Mucosa of gallbladder (tissue), 1 donor: ENCODE measurements around the gene IMPA2. TPM values are rescaled to one million over a fixed set of nuclear protein-coding genes. Genes with fewer than 3 reads are reported as not detected.
A peak's percentile ranks its signal among the peaks of the same experiment; 100 is the strongest.

Experiments used
- DNase-seq: peaks from one replicate; pipeline ENCODE4 v3.0.0-alpha.2; 2020; ENCODE audit warnings: low spot score
- total RNA-seq: library from RNA; stranded (reverse); gene quantifications from one replicate; pipeline ENCODE4 v1.2.1, GENCODE V29; 2021
- donor health status: DM: no; HTN: no; CAD: no.

The IMPA2 gene
- total RNA-seq, 1 donor from 2014 or later: 64.2 TPM

DNA sequence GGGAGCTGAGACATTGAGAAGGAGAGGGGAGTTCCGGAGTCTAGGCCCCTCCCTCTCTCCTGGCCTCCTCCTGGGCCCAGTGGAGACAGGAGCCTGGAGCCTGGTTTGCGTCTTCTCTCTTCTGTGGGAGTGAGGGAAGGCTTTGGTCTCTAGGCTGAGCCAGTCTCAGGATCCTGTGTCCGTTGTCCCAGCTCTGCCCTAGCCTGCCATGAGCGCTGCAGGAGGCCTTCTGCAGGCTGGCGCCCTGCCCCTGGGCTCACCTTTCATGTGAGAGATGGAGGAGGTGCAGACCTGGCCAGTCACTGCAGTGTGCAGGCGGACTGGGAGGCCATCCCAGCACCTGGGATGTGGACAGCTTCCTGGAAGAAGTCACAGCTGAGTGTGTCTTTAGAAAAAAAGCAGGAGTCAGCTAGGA, 8.7 kb downstream of the IMPA2 start:
- DNase-seq: peak; percentile 59

DNA sequence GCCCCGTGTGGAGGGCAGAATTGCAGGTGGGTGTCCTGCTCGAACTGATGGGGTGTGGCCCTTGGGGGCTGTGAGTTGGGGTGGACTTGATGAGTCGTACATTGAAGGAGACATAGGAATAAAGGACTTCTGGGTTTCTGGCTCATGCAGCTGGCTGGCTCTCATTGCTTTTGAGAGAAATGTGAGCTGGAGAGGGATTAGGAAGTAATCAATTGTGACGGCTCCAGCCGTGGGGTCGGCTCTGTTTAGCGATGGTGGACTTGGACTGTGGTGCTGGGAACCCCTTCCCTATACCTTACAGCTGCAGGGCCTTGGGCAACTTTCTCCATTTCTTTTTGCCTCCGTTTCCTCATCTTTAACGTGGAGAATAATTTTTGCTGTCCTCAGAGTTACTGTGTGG, 9.2 kb downstream of the IMPA2 start:
- no peak for DNase-seq

DNA sequence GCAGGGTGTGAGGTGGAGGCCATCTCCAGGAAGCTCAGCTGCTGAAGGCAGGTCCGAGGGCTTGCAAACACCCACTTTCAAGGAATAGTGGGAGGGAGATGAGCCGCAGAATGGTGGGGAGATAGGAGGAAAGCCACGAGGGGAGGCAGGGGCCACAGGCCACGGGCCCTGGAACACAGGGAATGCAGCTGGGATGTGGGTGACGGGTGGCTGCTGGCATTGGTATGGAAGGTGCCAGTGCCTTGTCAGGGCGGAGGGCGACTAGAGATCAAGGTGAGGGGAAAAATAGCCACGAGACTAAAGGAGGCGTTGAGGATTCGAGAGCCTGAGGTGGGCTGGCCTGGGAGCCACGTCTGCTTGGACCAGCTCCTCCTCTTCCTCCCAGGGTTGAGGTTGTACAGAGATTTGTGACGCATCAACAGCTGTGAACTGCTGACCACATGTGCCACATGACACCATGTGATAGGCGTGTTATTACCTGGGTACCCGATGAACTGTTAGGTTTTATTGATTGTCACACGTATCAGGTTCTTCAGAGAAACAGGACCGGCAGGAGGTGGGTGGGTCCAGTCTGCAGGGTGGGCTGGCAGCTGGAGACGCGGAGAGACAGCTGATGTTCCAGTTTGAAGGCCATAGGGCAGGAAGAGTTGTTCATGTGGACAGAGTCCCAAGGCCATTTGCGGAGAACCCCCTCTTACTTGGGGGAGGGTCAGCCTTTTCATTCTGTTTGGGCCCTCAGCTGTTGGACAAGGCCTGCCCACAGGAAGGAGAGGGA, 9.9 kb downstream of the IMPA2 start:
- DNase-seq: no peak

DNA sequence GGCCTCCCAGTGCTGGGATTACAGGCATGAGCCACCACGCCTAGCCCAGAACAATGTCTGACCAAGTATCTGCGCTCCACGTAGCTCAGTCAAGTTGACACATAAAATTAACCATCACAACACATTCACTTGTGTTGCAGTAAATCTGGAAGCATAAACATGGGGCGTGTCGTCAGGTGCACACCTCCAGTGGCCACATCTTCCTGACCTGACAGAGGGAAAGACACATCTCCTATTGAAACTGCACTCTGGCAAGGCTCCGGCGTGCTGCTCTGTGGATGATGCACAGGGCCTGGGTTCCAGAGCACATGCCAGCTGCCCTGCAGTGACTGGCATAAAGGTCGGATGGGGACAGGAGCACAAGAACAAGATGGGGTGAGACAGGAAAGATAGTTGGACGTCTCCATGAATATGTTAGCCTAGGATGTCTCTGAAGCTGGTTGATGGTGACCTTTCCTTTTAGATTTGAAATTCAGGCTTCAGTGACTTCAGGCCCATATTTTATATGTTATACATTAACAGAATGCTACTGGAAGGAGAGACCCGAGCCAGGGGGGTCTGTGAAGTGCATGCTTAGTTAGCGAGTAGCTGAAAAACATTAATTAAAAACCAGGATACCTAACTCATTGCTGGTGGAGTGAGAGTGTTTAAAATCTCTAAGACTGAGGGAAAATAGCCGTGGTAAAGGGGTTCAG, 10.9 kb downstream of the IMPA2 start:
- no peak for DNase-seq

DNA sequence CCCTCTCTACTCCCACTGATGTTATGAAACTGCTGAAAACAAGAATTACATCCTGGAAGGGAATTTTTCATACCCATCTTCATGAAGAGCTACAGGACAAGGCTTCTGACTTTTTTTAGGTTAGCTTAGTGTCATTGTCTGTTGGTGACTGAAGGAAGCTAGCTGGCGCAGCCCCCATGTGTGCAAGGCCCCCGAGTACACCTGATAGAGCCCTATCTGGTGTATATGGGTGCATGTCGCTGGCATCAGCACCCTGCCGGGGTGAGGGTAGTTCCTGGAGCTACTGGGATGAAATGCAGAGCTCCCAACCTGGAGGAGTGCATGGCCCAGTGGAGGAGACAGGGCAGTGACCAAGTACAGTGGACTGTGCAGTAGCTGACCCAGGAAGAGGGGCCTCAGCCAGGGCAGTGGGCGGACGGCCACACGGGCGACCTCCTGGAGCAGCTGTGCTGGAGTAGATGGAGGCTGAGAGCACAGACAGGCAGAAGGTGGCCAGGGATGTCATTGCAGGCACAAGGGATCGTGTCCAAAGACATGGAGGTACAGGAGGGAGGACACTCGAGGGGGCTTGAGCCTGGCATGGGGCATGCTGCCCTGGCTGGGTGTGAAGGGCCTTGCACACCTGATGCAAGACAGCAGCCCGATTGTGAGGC, 12.1 kb downstream of the IMPA2 start:
- no peak for DNase-seq

DNA sequence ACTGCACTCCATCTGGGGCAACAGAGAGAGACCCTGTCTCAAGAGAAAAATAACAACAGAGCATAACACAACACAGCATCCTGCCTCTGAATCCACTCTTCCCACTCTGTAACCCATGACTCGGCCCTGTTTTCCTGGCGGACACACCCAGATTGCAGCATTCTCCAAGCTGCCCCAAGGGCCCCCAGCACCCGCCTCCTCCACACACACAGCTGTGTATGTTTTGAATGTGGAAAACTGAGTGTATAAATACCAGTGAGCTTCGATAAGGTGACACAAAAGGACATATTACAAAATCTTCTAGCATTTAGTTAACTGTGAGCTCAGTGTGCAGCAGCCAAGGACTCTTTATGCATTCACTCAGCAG, 13.0 kb downstream of the IMPA2 start:
- peak; percentile 47 for DNase-seq

DNA sequence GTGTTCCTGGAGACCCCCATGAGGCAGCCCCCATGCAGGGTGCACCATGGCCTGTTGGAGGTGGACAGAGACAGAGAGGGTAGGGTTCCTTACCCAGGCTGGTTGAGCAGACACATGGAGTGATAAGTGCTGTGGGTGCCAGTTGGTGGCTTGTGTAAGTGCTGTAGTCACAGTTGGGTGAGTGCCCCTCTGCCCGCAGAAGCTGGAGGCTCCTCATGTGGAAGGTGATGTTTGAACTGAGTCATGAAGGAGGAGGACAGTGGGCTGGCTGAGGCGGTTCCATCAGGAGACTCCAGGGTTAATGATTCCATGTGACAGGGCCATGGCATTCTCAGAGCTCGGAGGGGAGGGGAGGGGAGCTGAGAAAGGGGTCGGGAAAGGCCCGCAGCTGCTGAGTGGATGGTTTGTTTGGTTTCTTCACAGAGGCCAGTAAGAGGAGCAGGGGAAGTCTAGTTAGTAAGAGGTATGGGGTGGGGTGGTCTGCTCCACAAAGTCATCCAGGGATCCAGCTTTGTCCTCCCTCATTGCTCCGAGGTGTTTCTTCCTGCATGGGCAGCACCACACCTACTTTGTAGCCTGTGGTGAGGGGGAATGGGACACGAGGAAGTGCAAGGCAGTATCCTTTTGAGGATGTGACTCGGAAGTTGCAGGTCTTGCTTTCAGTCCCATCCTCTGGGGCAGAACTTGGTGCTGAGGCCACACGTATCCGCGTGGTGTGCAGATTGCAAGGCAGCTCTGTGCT, 13.6 kb downstream of the IMPA2 start:
- DNase-seq: no peak

DNA sequence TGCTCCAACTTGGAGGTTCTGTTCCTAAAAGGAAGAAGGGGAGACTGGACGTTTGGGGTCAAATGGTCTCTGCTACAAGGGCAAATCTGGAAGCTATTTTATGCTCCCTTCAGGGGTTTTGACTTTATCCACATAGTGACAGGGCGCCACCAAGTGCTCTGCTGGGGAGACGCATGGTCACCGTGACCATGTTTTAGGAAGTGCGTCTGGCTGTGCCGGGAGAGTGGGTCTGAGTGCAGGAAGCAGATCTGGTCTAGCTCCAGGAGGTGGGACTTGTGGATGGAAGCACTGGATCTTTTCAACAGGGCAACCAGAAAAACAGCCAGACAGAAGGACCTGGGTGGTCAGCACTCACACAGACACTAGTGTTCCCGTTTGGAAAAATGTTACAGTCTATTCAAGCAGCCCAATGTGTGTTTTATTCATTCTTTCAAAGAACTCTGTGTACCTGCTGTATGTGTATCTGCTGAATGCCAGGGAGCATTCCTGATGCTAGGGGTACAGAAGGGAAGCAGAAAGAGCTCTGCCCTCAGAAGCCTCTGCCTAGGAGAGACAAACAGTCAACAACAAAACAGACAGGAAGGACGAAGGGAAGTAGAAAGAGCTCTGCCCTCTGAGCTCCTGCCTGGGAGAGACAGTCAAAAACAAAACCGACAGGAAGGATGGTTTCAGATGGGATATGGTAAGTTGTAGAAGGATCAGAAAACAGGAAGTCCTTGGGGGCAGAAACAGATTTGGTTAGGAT, 14.3 kb downstream of the IMPA2 start:
- DNase-seq: peak; percentile 78

DNA sequence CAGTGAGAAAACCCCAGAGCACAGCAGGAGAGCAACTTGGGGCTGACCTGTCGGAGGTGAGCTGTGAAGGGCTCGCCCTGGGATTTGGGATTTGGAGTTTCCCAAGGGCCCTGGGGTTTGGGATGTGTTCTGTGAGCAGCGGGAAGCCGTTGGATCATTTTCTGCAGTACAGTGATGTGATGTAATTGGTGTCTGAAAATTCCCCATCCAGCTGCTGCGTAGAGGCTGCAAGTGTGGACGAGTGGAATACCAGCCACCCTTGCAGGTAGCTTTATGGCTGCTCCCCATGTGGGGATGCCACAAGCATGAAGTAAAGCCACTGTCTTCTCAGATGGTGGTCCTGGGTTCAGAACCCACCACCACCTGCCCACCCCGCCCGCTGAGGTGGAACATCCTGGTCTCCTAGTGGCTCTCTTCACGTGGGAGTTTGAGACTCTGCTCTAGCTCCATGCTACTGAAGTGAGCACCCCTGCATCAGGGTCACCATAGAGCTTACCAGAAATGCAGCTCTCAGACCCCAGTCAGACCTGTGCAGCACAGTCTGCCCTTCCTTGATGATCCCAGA, 15.0 kb downstream of the IMPA2 start:
- DNase-seq: no peak

DNA sequence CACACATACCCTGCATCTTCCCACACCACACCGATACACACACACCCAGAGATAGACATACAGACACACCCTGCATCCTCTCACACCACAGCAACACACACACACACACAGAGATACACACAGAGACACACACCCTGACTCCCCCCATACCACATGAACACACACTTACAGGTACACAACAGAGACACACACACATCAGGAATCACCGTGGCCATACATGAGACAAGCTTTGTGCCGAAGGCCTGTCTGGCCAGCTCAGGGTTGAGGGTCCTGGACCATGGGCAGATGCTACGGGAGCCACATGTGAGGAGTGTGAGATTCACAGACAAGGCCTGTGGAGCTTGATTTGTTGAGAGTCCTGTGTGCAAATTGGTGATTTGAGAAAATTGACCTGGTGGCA, 15.6 kb downstream of the IMPA2 start:
- no peak for DNase-seq

DNA sequence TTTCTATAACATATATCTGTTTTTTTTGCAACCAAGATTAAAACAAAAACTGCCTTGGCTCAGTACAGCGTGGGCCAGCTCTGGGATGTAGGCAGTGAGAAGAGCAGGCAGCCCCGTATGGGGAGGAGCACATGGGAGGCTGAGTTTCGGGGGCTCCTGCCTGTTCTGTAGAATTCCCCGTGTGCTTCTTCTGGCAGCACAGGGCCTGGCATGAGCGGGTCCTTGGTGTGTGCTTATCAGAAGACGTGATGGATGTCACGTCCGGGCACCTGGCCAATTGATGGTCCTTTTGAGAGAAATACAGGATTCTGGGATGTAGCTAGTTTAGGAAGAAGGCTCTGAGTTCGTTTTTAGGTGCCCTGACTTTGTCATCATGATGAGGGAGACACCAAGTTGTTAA, 16.2 kb downstream of the IMPA2 start:
- no peak for DNase-seq

DNA sequence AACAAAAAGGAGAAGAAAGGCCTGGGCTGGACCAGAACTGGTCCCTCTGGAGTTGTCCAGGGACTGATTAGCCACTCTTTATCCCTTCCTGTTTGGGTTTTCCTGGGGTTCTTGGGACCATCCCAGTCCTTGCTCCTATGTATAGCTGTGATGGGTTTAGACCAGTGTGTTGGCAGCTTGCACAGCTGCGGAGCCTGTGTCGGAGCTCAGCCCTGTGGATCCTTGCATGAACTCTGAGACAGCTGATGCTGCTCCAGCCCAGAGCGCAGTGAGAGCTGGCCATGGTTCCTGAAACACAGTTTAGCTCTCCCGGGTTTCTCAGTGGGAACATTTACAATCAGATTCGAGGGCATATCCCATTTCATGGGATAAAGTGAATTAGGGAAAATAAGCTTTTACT, 16.9 kb downstream of the IMPA2 start:
- no peak for DNase-seq

DNA sequence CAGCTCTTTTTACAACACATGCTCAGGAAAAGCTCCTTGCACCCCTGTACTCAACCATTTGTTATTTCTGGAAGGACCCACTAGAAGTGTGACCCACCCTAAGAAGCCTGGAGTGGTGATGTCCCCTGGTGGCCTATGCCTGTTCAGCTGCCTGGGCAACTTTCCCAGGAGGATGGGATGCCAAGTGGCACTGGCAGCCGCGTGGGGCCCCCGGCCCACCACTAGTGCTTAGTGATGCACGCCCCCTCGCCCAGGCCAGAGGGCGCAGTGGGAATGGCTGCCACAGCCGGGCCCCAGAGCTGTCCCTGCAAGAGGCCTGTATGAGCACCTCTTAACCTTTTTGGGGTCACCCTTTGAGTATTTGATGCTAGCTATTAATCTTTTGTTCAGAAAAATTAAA, 18.1 kb downstream of the IMPA2 start:
- DNase-seq: no peak

DNA sequence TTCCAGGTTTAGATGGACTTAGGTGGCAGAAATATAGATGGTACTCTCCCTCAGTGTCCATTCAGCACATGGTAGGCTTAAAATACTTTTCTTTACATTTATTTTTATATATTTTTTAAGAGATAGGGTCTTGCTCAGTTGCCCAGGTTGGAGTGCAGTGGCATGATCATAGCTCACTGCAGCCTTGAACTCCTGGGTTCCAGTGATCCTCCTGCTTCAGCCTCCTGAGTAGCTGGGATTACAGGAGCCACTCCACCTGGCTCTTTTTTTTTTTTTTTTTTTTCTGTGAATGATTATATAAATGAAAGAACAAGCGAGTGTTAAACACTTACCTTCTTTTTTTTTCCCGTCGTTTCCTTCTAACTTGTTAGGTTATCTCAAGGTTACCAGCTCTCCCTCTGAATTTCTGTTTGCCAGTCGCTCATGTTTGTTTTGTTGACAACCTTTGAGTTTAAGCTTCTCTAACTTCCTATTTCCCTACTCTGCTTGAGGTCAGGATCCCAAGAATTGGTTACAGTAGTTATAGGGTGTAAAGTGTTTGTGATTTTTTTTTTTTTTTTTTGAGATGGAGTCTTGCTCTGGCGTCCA, 18.9 kb downstream of the IMPA2 start:
- no peak for DNase-seq

DNA sequence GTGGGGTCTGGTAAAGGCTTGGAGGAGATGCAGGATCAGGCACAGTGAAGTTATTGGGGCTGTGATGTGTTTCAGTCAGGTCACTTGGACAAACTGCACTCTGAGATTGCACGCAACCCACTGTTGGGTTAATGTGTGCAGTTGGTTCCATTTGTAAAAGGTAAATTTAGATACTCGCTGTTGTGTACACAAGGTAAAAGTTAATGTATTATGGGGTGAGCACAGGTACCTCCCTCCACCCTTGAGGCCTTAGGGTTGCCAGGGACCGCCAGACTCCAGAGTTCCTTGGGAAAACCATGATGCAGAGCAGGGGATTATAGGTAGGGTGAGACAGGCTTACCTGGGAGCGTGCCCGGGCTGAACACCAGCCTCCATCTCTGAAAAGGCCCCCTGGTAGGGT, 20.1 kb downstream of the IMPA2 start:
- DNase-seq: no peak

DNA sequence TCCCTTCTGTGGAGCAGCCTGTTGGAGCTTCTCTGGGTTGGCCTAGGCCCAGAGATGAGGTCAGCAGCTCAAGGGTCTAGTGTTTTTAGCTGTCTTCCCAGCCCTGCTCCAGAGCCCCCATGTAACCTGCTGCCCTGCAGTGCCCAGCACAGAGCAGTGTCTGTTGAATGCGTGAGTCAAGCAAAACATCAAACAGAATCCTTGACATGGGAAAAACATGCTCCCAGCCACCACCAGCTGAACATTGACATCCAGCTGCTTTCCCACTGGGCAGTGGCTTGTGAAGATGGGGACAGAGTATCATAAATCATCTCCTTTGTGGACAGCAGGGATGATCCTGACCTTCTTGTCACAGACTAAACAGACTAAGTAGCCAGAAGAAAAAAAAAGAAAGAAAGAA, 22.6 kb downstream of the IMPA2 start:
- DNase-seq: no peak

DNA sequence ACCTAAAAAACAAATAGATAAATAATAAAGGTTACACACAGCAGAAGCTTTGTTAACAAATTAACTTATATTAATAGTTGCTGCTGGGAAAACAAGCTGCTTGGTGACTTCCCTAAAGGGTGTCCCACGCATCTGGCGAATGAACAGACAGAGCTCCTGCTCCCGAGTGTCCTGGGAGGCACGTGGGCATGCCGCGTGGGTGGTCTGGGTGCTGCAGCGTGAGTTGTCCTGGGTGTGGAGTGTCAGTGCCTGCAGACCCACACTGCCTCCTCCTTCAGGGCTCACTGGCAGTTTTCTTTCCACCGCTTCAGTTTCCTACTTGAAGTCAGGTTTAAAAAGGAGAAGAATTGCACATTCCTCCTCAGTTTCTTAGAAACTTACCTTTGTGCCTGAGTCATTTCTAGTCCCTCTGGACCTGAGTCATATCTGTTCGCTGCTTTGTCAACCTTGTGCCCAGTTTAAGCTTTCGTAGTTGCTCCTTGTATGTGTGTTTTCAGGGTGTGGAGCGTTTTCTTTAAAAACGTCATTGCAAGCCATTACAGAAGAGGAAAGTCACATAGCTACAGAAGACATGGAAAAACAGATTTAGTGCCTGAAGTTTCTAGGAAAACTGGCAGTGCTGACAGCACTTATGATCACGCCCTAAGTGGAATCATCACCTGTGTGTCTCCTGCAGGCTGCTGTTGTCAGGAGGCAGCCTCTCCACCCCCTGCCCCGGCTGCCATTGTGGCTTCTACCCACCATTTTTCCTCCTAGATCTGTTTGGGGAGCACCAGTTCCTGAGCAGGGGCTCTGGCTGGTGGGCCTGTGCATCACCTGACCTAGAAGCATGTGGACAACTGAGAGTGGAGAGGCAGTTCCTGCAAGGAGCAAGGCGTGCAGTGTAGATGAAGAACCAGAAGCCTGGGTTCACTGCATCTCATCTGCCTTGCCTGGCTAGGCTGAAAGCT, 24.5 kb downstream of the IMPA2 start:
- peak; percentile 38 for DNase-seq

DNA sequence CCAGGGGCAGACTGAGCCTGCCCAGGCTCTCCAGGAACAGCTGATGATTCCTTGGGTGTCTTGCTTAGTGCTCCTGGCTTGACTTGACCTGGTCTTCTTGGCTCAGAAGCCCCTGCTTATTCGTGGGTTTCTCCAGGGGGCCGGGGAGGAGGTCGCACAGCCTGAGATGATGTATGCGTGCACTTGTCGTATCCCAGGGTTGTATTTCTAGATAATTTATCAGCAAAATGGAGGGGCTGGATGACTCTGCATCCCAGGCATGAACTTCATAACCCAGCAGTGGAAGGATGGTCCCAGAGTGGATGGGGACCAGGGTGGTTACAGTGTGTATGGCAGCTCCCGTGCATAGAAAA, 25.2 kb downstream of the IMPA2 start:
- DNase-seq: no peak

DNA sequence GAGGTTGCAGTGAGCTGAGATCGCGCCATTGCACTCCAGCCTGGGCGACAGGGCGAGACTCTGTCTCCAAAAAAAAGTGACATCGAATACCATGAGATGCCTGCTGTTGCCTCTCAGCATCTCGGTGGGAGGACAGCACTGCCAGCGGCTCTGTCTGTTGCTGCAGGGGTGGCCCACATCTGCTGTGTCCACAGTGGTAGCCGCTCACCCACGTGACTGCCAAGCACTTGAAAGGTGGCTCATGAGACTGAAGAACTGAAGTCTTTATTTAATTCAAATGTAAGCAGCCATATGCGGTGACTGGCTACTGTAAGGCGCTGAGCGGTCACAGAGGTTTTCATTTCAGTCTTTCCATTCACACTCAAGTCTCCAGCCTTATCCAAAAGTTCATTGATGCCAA, 25.8 kb downstream of the IMPA2 start:
- DNase-seq: no peak
